ENCODE results near the gene TENM3. TPM values are rescaled to one million over a fixed set of nuclear protein-coding genes. Genes with fewer than 3 reads are reported as not detected.

TENM3 gene
- total RNA-seq, 1 donor from 2014 or later: not detected

DNA sequence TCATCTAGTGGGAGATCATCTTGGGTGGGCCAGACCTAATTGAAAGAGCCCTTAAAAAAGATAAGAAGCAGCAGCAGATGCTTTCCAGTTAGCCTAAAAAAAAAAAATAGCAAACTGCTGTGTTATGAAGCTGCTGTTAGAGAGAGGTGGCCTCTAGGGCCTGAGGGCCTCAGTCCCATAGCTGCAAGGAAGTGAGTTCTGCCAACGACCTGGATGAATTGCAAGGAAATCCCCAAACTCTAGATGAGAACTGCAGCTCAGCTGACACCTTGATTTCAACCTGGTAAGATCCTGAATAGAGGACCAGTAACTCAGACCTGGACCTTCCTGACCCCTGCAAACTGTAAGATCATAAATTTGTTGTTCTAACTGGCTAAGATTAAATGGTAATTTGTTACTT is 275.2 kb downstream of the TENM3 start:
- peaks cover 3% of the 10 kb centered on the region for H3K27me3 Mint-ChIP-seq
- ChIA-PET POLR2A (no interaction called here), CTCF (no interaction called here)
- H3K4me1 Mint-ChIP-seq: no peaks in the 10 kb centered on the region
- no peaks in the 10 kb centered on the region for H3K36me3 Mint-ChIP-seq (ENCODE audit: low read depth)
- intact Hi-C loops (cut with micrococcal nuclease): no loop called here
- H3K27ac Mint-ChIP-seq: no peak overlapping the region
- TF ChIP-seq, protein P1, sequence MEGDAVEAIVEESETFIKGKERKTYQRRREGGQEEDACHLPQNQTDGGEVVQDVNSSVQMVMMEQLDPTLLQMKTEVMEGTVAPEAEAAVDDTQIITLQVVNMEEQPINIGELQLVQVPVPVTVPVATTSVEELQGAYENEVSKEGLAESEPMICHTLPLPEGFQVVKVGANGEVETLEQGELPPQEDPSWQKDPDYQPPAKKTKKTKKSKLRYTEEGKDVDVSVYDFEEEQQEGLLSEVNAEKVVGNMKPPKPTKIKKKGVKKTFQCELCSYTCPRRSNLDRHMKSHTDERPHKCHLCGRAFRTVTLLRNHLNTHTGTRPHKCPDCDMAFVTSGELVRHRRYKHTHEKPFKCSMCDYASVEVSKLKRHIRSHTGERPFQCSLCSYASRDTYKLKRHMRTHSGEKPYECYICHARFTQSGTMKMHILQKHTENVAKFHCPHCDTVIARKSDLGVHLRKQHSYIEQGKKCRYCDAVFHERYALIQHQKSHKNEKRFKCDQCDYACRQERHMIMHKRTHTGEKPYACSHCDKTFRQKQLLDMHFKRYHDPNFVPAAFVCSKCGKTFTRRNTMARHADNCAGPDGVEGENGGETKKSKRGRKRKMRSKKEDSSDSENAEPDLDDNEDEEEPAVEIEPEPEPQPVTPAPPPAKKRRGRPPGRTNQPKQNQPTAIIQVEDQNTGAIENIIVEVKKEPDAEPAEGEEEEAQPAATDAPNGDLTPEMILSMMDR (IDR thresholded peaks at IDR 0.05): no peak
- H3K4me3 Mint-ChIP-seq: no peak overlapping the region
- ATAC-seq (ENCODE audit: low read depth) (no peak), DNase-seq (no peak)
- peaks cover 3% of the 10 kb centered on the region for H3K9me3 Mint-ChIP-seq

GRCh38 chr4:182519528-182519927 is 276.3 kb downstream of the TENM3 start:
- no peak for ATAC-seq (ENCODE audit: low read depth)
- Mint-ChIP-seq H3K4me3 (no peak overlapping the region), H3K27ac (no peak overlapping the region), H3K36me3 (ENCODE audit: low read depth) (no peaks in the 10 kb centered on the region), H3K4me1 (no peaks in the 10 kb centered on the region), H3K9me3 (peaks cover 3% of the 10 kb centered on the region), H3K27me3 (peaks cover 3% of the 10 kb centered on the region)
- ChIA-PET POLR2A (no interaction called here), CTCF (no interaction called here)
- intact Hi-C loops (cut with micrococcal nuclease): no loop called here
- TF ChIP-seq, protein P1 (IDR thresholded peaks at IDR 0.05): no peak
- DNase-seq: no peak

GRCh38 chr4:182521011-182521410 is 277.8 kb downstream of the TENM3 start:
- POLR2A ChIA-PET: no interaction called here
- TF ChIP-seq, protein P1 (IDR thresholded peaks at IDR 0.05): no peak
- intact Hi-C loops (cut with micrococcal nuclease): no loop called here
- ATAC-seq (ENCODE audit: low read depth) (no peak), DNase-seq (no peak)
- peaks cover 3% of the 10 kb centered on the region for H3K27me3 Mint-ChIP-seq
- H3K4me3 Mint-ChIP-seq: no peak overlapping the region
- H3K36me3 Mint-ChIP-seq (ENCODE audit: low read depth): no peaks in the 10 kb centered on the region
- H3K4me1 Mint-ChIP-seq: no peaks in the 10 kb centered on the region
- CTCF ChIA-PET: no interaction called here
- no peak overlapping the region for H3K27ac Mint-ChIP-seq
- peaks cover 3% of the 10 kb centered on the region for H3K9me3 Mint-ChIP-seq

GRCh38 chr4:182528819-182529218 is 285.6 kb downstream of the TENM3 start:
- no peaks in the 10 kb centered on the region for H3K4me1 Mint-ChIP-seq
- H3K27ac Mint-ChIP-seq: no peak overlapping the region
- TF ChIP-seq, protein P1 (IDR thresholded peaks at IDR 0.05): no peak
- H3K27me3 Mint-ChIP-seq: no peaks in the 10 kb centered on the region
- no peaks in the 10 kb centered on the region for H3K36me3 Mint-ChIP-seq (ENCODE audit: low read depth)
- CTCF ChIA-PET: no interaction called here
- no peaks in the 10 kb centered on the region for H3K9me3 Mint-ChIP-seq
- DNase-seq: no peak
- POLR2A ChIA-PET: no interaction called here
- no peak for ATAC-seq (ENCODE audit: low read depth)
- H3K4me3 Mint-ChIP-seq: no peak overlapping the region
- intact Hi-C loops (cut with micrococcal nuclease): no loop called here

- H3K9me3 Mint-ChIP-seq: no peaks in the 10 kb centered on the region
- H3K4me1 Mint-ChIP-seq: no peaks in the 10 kb centered on the region
- no peak for DNase-seq
- H3K27me3 Mint-ChIP-seq: no peaks in the 10 kb centered on the region
- CTCF ChIA-PET: no interaction called here
- TF ChIP-seq, protein P1 (IDR thresholded peaks at IDR 0.05): no peak
- POLR2A ChIA-PET: no interaction called here
- no peaks in the 10 kb centered on the region for H3K36me3 Mint-ChIP-seq (ENCODE audit: low read depth)
- intact Hi-C loops (cut with micrococcal nuclease): no loop called here
- ATAC-seq (ENCODE audit: low read depth): no peak
- H3K27ac Mint-ChIP-seq: no peak overlapping the region
- no peak overlapping the region for H3K4me3 Mint-ChIP-seq
Measured at GRCh38 chr4:182530451-182530850, 287.2 kb downstream of the TENM3 start.
